ENCODE measurements around the gene CPAMD8. TPM values are rescaled to one million over a fixed set of nuclear protein-coding genes. Genes with fewer than 3 reads are reported as not detected.

Gene CPAMD8
- polyA plus RNA-seq, 10 donors, result 2.7 to 8.7 (median 4.3) TPM

Other genes starting within 250 kb of the CPAMD8 start
- gene SIN3B, start 197.4 kb downstream of the CPAMD8 start, polyA plus RNA-seq (ENCODE audit: insufficient read length in 10 of 10), result 10 to 100 TPM; 28.4 to 58.8 (median 38.6) TPM
- gene F2RL3, start 137.8 kb downstream of the CPAMD8 start, polyA plus RNA-seq (ENCODE audit: insufficient read length in 10 of 10), result under 1 TPM; 0.13 to 0.49 (median 0.33) TPM
- 10 to 100 TPM in 3 of 10 donors, 1 to 10 TPM in 7; 6.3 to 14.3 (median 8.6) TPM for gene HAUS8, start 48.6 kb upstream of the CPAMD8 start, polyA plus RNA-seq (ENCODE audit: insufficient read length in 10 of 10)
- 10 to 100 TPM; 30.2 to 48.5 (median 34.2) TPM for gene MYO9B, start 49.0 kb upstream of the CPAMD8 start, polyA plus RNA-seq (ENCODE audit: insufficient read length in 10 of 10)
- 10 to 100 TPM; 22.4 to 31.5 (median 25.9) TPM for gene USE1, start 188.5 kb upstream of the CPAMD8 start, polyA plus RNA-seq (ENCODE audit: insufficient read length in 10 of 10)
- 10 to 100 TPM in 1 of 10 donors, 1 to 10 TPM in 9; 5.9 to 10.4 (median 8.8) TPM for gene OCEL1, start 199.4 kb upstream of the CPAMD8 start, polyA plus RNA-seq (ENCODE audit: insufficient read length in 10 of 10)
- 10 to 100 TPM; 20.0 to 31.6 (median 23.4) TPM for gene NR2F6, start 219.1 kb upstream of the CPAMD8 start, polyA plus RNA-seq (ENCODE audit: insufficient read length in 10 of 10)
- gene USHBP1, start 237.9 kb upstream of the CPAMD8 start, polyA plus RNA-seq (ENCODE audit: insufficient read length in 10 of 10), result 1 to 10 TPM; 3.2 to 8.8 (median 5.8) TPM
- gene BABAM1, start 240.6 kb upstream of the CPAMD8 start, polyA plus RNA-seq (ENCODE audit: insufficient read length in 10 of 10), result 10 to 100 TPM; 70.4 to 91.0 (median 85.8) TPM